ENCODE results near the gene PLS1. TPM values are rescaled to one million over a fixed set of nuclear protein-coding genes. Genes with fewer than 3 reads are reported as not detected.
"Not testable (repeated sequence)": the region's sequence is repeated elsewhere in the genome, so short reads cannot be mapped to it uniquely, and the experiment has no call there.

PLS1 gene
- total RNA-seq, 1 donor from 2014 or later = 7.5 TPM

DNA sequence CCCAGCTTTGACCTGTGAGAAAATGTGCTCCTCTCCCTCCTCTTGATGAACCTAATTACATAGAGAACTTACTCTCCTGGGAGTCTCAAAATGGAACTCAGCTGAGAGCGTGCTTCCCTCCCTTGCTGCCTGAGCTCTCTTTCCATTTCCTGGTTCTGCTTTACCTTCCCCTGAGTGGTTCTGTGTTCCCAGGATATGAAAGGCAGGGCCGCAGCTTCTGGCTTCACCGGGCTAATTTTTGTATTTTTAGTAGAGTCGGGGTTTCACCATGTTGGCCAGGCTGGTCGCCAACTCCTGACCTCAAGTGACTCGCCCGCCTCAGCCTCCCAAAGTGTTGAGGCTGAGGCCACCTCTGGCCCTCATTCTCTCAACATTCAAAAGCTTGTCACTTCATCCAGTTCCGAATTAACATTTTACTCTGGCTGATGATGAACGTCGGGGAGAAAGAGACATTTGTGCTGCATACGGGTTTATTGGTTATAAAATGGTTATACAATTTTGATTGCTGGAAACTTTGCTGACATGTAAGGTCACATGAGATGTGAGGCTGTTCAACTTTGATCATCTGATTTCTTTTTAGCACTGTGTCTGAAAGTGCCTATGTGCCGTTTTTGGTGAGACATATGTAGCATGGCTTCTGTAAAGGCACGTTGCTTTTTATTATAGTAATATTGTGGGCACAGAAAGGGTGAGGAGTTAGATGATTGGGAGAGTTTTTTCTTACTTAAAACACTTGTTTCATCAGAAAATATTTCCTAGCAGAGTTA, 6.6 kb downstream of the PLS1 start:
- Mint-ChIP-seq H3K36me3 (no peaks in the 10 kb centered on the region), H3K27ac (no peak overlapping the region), H3K4me3 (no peak overlapping the region), H3K9me3 (peaks cover 3% of the 10 kb centered on the region), H3K27me3 (ENCODE audit: low read depth) (no peaks in the 10 kb centered on the region), H3K4me1 (peaks cover 5% of the 10 kb centered on the region)
- no peak for DNase-seq (ENCODE audit: low spot score in 2 of 2, unreplicated experiment in 2 of 2)
- TF ChIP-seq, protein P1, sequence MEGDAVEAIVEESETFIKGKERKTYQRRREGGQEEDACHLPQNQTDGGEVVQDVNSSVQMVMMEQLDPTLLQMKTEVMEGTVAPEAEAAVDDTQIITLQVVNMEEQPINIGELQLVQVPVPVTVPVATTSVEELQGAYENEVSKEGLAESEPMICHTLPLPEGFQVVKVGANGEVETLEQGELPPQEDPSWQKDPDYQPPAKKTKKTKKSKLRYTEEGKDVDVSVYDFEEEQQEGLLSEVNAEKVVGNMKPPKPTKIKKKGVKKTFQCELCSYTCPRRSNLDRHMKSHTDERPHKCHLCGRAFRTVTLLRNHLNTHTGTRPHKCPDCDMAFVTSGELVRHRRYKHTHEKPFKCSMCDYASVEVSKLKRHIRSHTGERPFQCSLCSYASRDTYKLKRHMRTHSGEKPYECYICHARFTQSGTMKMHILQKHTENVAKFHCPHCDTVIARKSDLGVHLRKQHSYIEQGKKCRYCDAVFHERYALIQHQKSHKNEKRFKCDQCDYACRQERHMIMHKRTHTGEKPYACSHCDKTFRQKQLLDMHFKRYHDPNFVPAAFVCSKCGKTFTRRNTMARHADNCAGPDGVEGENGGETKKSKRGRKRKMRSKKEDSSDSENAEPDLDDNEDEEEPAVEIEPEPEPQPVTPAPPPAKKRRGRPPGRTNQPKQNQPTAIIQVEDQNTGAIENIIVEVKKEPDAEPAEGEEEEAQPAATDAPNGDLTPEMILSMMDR (IDR thresholded peaks at IDR 0.05; ENCODE audit: unreplicated experiment) = no peak

DNA sequence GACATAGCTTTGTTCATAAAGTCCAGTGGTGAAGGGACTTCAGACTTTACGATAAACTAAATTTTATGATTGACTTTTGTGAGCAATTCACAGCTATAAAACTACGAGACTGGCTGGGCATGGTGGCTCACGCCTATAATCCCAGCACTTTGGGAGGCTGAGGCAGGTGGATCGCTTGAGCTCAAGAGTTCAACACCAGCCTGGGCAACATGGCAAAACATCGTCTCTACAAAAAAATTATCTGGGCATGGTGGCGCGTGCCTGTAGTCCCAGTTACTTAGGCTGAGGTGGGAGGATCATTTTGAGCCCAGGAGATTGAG, 7.2 kb downstream of the PLS1 start:
- not testable (repeated sequence) for DNase-seq (ENCODE audit: low spot score in 2 of 2, unreplicated experiment in 2 of 2); H3K36me3 Mint-ChIP-seq; H3K27me3 Mint-ChIP-seq (ENCODE audit: low read depth); H3K4me3 Mint-ChIP-seq; H3K4me1 Mint-ChIP-seq; H3K27ac Mint-ChIP-seq; H3K9me3 Mint-ChIP-seq

DNA sequence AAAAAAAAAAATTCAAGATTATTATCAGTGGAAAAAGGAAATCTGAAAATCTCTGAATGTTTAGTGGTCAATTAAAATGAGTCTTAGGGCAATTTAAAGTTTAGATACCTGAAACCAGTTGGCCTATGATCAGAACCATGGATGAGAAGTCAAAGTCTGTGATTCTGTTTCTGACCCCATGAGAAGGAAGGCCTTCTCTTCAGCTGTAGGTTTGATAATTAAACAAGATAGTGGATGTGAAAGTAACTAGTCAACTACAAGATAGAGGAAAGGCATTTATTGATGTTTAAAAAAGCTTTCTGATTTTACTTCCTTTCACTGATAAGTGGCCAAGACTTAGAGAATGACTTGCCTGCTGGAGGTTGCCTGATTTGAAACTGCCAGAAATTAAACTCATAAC, 8.7 kb downstream of the PLS1 start:
- TF ChIP-seq, protein P1 (IDR thresholded peaks at IDR 0.05; ENCODE audit: unreplicated experiment) = no peak
- Mint-ChIP-seq H3K36me3 (no peaks in the 10 kb centered on the region), H3K9me3 (peaks cover 3% of the 10 kb centered on the region), H3K4me3 (no peak overlapping the region), H3K4me1 (no peaks in the 10 kb centered on the region), H3K27me3 (ENCODE audit: low read depth) (no peaks in the 10 kb centered on the region), H3K27ac (no peak overlapping the region)
- no peak for DNase-seq (ENCODE audit: low spot score in 2 of 2, unreplicated experiment in 2 of 2)

DNA sequence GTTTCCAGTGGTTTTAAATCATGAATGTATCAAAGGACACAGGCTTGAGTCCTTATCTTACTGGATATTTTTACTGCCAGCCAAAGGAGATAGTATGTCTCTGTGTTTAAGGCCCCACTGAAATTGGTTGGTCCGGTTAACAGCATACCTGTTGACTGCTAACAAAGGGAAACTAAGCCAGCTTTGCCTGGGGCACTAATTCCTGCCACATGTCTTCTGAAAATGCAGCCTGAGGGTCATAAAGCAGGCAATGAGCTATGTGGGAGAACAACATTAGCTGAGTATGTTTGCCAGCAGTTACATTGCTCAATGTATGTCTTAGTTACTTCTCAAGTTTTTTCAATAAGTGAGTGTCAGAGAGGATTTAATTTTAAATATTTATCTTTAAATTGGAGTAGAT, 12.4 kb downstream of the PLS1 start:
- Mint-ChIP-seq H3K4me1 (no peaks in the 10 kb centered on the region), H3K27ac (no peak overlapping the region), H3K36me3 (no peaks in the 10 kb centered on the region), H3K4me3 (no peak overlapping the region), H3K27me3 (ENCODE audit: low read depth) (no peaks in the 10 kb centered on the region), H3K9me3 (no peaks in the 10 kb centered on the region)
- DNase-seq (ENCODE audit: low spot score in 2 of 2, unreplicated experiment in 2 of 2) = no peak
- TF ChIP-seq, protein P1 (IDR thresholded peaks at IDR 0.05; ENCODE audit: unreplicated experiment) = no peak

DNA sequence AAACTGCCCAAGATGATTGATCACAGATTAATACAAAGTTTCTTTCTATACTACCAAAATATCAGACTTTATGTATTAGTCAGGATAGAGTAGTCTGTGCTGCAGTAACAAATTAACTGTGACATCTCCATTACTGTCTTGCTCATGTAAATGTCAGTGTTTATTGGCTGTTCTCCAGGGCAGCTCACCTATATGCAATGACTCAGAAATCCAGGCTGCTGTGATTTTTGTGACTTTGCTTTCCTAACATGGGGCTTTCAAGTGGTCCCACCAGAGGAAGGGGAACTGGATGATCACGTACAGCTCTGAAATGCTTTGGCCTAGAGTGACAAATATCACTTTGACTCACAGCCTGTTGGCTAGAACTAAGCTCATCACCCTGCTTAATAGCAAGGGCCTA, 12.9 kb downstream of the PLS1 start:
- H3K27ac Mint-ChIP-seq = no peak overlapping the region
- no peaks in the 10 kb centered on the region for H3K4me1 Mint-ChIP-seq
- no peaks in the 10 kb centered on the region for H3K27me3 Mint-ChIP-seq (ENCODE audit: low read depth)
- no peak for DNase-seq (ENCODE audit: low spot score in 2 of 2, unreplicated experiment in 2 of 2)
- H3K9me3 Mint-ChIP-seq = no peaks in the 10 kb centered on the region
- H3K36me3 Mint-ChIP-seq = no peaks in the 10 kb centered on the region
- TF ChIP-seq, protein P1 (IDR thresholded peaks at IDR 0.05; ENCODE audit: unreplicated experiment) = no peak
- H3K4me3 Mint-ChIP-seq = no peak overlapping the region

DNA sequence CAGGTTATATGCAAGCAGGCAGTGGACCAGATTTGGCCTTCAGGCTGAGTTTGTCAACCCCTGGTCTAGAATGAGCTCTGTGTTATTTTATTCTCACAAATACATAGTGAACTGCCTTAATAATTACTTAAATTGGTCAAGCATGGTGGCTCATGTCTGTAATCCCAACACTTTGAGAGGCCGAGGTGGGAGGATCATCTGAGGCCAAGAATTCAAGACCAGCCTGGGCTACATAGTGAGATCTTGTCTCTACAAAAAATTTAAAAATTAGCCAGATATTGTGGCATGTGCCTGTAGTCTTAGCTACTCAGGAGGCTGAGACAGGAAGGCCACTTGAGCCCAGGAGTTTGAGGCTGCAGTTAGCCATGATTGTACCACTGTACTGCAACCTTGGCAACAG, 15.0 kb downstream of the PLS1 start:
- H3K4me1 Mint-ChIP-seq = no peaks in the 10 kb centered on the region
- H3K4me3 Mint-ChIP-seq = no peak overlapping the region
- no peaks in the 10 kb centered on the region for H3K27me3 Mint-ChIP-seq (ENCODE audit: low read depth)
- no peak for DNase-seq (ENCODE audit: low spot score in 2 of 2, unreplicated experiment in 2 of 2)
- H3K36me3 Mint-ChIP-seq = no peaks in the 10 kb centered on the region
- no peak overlapping the region for H3K27ac Mint-ChIP-seq
- H3K9me3 Mint-ChIP-seq = no peaks in the 10 kb centered on the region
- TF ChIP-seq, protein P1 (IDR thresholded peaks at IDR 0.05; ENCODE audit: unreplicated experiment) = no peak
